Left lung (tissue), 10 donors: ENCODE results near the gene SFXN4. TPM values are rescaled to one million over a fixed set of nuclear protein-coding genes. Genes with fewer than 3 reads are reported as not detected.

Experiments used
- ATAC-seq: fragments of 200-7000 bp; cut with Tn5 transposase; one replicate; pipeline ENCODE4 v1.9.1; 2020; ENCODE audit warnings: moderate library complexity
- DNase-seq, 4 donors: peaks; one replicate each; pipeline ENCODE4 v3.0.0-alpha.2; 2013 to 2020
- H3K27ac ChIP-seq, 2 donors: fragments of 200-600 bp; sonication (generic) in 1 of 2; one replicate each; pipeline versions ENCODE4 v1.5.0 to v1.8.0; 2020 to 2021
- H3K27me3 ChIP-seq, 2 donors: fragments of 200-600 bp; sonication (generic) in 1 of 2; one replicate each; pipeline versions ENCODE4 v1.5.0 to v1.8.0; 2020 to 2021
- H3K36me3 ChIP-seq, 2 donors: fragments of 200-600 bp; sonication (generic) in 1 of 2; one replicate each; pipeline versions ENCODE4 v1.5.0 to v1.8.0; 2020 to 2021
- H3K4me1 ChIP-seq, 2 donors: fragments of 200-600 bp; one replicate each; pipeline ENCODE4 v1.8.0; 2021
- H3K4me3 ChIP-seq, 2 donors: fragments of 200-600 bp; sonication (generic) in 1 of 2; one replicate each; pipeline versions ENCODE4 v1.5.0 to v1.8.0; 2020 to 2021; ENCODE audit warnings: mild to moderate bottlenecking in 1 of 2
- H3K9me3 ChIP-seq, 2 donors: fragments of 200-600 bp; sonication (generic) in 1 of 2; one replicate each; pipeline versions ENCODE4 v1.5.0 to v1.8.0; 2020 to 2021
- intact Hi-C, 2 donors: fragments of 100-400 bp; cut with DNase I; formaldehyde crosslinking; loops; one replicate each; pipeline versions ENCODE4 v1.11.2 to v1.14.2; 2022
- polyA plus RNA-seq, 6 donors: library from polyadenylated mRNA; unstranded; fragments of 120-200 nt; gene quantifications; one replicate each; pipeline ENCODE4 v1.2.1, GENCODE V29; 2013; ENCODE audit not compliant: insufficient read length in 6 of 6
- total RNA-seq, 2 donors: library from RNA; stranded (reverse); fragmentation: NEBNext Ultra II Directional; extraction: Animal tissue kit (Norgen Biotek cat#: 25700); gene quantifications; one replicate each; pipeline ENCODE4 v1.2.1, GENCODE V29; 2021
- TF ChIP-seq, protein P1 (sequence below), 2 donors: fragments of 200-600 bp; sonication (generic) in 1 of 2; IDR thresholded peaks; one replicate each; pipeline versions ENCODE4 v1.5.0 to v1.8.0; 2021; ENCODE audit warnings: antibody characterized with exemption in 2 of 2
- donor health status: DM: no; HTN: yes; CAD: no.
- donor health status: DM: no; HTN: no; CAD: no.

SFXN4 gene
- total and polyA plus RNA-seq, 8 donors: 13.2 to 34.2 (median 24.1) TPM

GRCh38 chr10:119210633-119211032 lies 45.1 kb upstream of the SFXN4 start:
- H3K4me3 ChIP-seq: peak overlapping the region in 1 of 2 donors; percentile 94
- TF ChIP-seq, protein P1, sequence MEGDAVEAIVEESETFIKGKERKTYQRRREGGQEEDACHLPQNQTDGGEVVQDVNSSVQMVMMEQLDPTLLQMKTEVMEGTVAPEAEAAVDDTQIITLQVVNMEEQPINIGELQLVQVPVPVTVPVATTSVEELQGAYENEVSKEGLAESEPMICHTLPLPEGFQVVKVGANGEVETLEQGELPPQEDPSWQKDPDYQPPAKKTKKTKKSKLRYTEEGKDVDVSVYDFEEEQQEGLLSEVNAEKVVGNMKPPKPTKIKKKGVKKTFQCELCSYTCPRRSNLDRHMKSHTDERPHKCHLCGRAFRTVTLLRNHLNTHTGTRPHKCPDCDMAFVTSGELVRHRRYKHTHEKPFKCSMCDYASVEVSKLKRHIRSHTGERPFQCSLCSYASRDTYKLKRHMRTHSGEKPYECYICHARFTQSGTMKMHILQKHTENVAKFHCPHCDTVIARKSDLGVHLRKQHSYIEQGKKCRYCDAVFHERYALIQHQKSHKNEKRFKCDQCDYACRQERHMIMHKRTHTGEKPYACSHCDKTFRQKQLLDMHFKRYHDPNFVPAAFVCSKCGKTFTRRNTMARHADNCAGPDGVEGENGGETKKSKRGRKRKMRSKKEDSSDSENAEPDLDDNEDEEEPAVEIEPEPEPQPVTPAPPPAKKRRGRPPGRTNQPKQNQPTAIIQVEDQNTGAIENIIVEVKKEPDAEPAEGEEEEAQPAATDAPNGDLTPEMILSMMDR (IDR thresholded peaks at IDR 0.05): no peak
- DNase-seq: no peak

GRCh38 chr10:119209736-119210355 lies 44.3 kb upstream of the SFXN4 start:
- intact Hi-C loops: loop anchor here in 1 of 2 donors (10.0 kb wide), 3 partner anchors 75 to 235 kb away; no protein-coding TSS in a partner anchor
- TF ChIP-seq, protein P1 (IDR thresholded peaks at IDR 0.05): peak in 1 of 2 donors; percentile 32
- peak overlapping the region; percentile 91 to 94 for H3K4me3 ChIP-seq
- peaks cover 25 to 73% of the 10 kb centered on the region in 2 donors for H3K4me1 ChIP-seq
- DNase-seq (no peak), ATAC-seq (no peak)
- H3K9me3 ChIP-seq: no peaks in the 10 kb centered on the region
- peak overlapping the region; percentile 69 to 97 for H3K27ac ChIP-seq
- no peaks in the 10 kb centered on the region for H3K36me3 ChIP-seq
- H3K27me3 ChIP-seq: peaks cover 0 to 16% of the 10 kb centered on the region in 2 donors

More at GRCh38 chr10:119210633-119211032, 45.1 kb upstream of the SFXN4 start:
- no peaks in the 10 kb centered on the region for H3K36me3 ChIP-seq
- peaks cover 25 to 72% of the 10 kb centered on the region in 2 donors for H3K4me1 ChIP-seq
- H3K27ac ChIP-seq: peak overlapping the region; percentile 69 to 97
- ATAC-seq: no peak
- no peaks in the 10 kb centered on the region for H3K9me3 ChIP-seq
- H3K27me3 ChIP-seq: peaks cover 0 to 16% of the 10 kb centered on the region in 2 donors
- intact Hi-C loops: no loop called here

GRCh38 chr10:119209035-119209735 lies 43.7 kb upstream of the SFXN4 start:
- TF ChIP-seq, protein P1 (IDR thresholded peaks at IDR 0.05): peak; percentile 63 to 79
- Histone ChIP-seq H3K36me3 (no peaks in the 10 kb centered on the region), H3K27me3 (peaks cover 0 to 16% of the 10 kb centered on the region in 2 donors), H3K4me1 (peaks cover 25 to 66% of the 10 kb centered on the region in 2 donors), H3K9me3 (no peaks in the 10 kb centered on the region), H3K4me3 (peak overlapping the region; percentile 91 to 94), H3K27ac (peak overlapping the region; percentile 69 to 97)
- ATAC-seq (peak; percentile 8), DNase-seq (peak in 2 of 4 donors; percentile 51 to 82)
- intact Hi-C loops: loop anchor here in 1 of 2 donors (10.0 kb wide), 3 partner anchors 76 to 236 kb away; no protein-coding TSS in a partner anchor

DNA sequence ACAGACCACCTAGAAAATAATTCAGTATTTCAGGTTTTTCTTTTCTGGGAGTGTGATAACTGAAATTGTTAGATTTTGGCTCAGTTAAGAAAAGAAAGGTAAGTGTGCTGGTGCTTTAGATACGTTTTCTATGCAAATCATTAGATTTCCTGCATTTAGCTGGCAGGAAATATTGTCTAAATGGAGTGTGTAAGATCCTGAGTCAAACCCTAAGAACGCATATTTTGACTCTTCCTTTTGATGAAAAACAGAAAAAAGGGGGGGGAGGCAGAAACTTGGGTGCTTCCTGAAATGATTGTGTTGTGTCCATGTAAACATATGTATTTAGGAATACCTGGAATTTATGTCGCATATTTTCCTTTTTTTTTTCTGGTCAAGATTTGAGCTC lies 43.0 kb upstream of the SFXN4 start:
- Histone ChIP-seq H3K27me3 (peaks cover 0 to 16% of the 10 kb centered on the region in 2 donors), H3K36me3 (no peaks in the 10 kb centered on the region), H3K9me3 (no peaks in the 10 kb centered on the region), H3K27ac (peak overlapping the region; percentile 69 to 97), H3K4me3 (peak overlapping the region; percentile 91 to 94), H3K4me1 (peaks cover 24 to 60% of the 10 kb centered on the region in 2 donors)
- no peak for ATAC-seq
- intact Hi-C loops: loop anchor here in 1 of 2 donors (10.0 kb wide), 3 partner anchors 76 to 236 kb away; no protein-coding TSS in a partner anchor
- TF ChIP-seq, protein P1 (IDR thresholded peaks at IDR 0.05): no peak
- DNase-seq: no peak
